K562 (cell line): ENCODE measurements around the gene CERS2. TPM values are rescaled to one million over a fixed set of nuclear protein-coding genes. Genes with fewer than 3 reads are reported as not detected.

Experiments
- BHLHE40 ChIP-seq: IDR thresholded peaks from 2 replicates; pipeline ENCODE4 v1.6.1; 2011; ENCODE audit warnings: low read length, improper control_type of control experiment
- CBFA2T3 ChIP-seq: fragments of 450-650 bp; IDR thresholded peaks from 2 replicates; pipeline ENCODE4 v1.6.1; 2017
- CCAR2 ChIP-seq: fragments of 200-400 bp; formaldehyde crosslinking; IDR thresholded peaks from 2 replicates; pipeline ENCODE4 v1.6.1; 2017; ENCODE audit warnings: mild to moderate bottlenecking, low read depth, low read length
- DMBX1 ChIP-seq: fragments of 250-450 bp; sonication (Bioruptor Pico); IDR thresholded peaks from 2 replicates; pipeline ENCODE4 v1.8.0; 2022; ENCODE audit warnings: inconsistent platforms, mild to moderate bottlenecking, moderate library complexity, borderline replicate concordance
- E2F1 ChIP-seq: sonication (generic); formaldehyde crosslinking; IDR thresholded peaks from 2 replicates; pipeline ENCODE4 v1.8.1; 2023; ENCODE audit warnings: mild to moderate bottlenecking, missing genetic modification reagents, moderate library complexity
- ETV1 ChIP-seq: fragments of 450-650 bp; conservative IDR thresholded peaks from 2 replicates; pipeline ENCODE4 v1.6.1; 2016; ENCODE audit warnings: missing genetic modification characterization, control low read depth, low read depth, missing compliant biosample characterization
- ETV6 ChIP-seq, 3 experiments: fragments of 150-350 bp in 1 of 3; sonication (generic) in 1 of 3; formaldehyde crosslinking in 1 of 3; IDR thresholded peaks; 2 replicates each; pipeline versions ENCODE4 v1.6.1 to v1.8.0; 2014 to 2022; ENCODE audit warnings: borderline replicate concordance in 2 of 3, low read depth in 2 of 3, antibody characterized with exemption in 1 of 3, low read length in 1 of 3, mild to moderate bottlenecking in 1 of 3, missing genetic modification reagents in 1 of 3
- HOMEZ ChIP-seq: fragments of 250-450 bp; sonication (Bioruptor Pico); IDR thresholded peaks from 2 replicates; pipeline ENCODE4 v1.4.0; 2020; ENCODE audit warnings: mild to moderate bottlenecking, moderate library complexity
- LEF1 ChIP-seq: fragments of 450-650 bp; IDR thresholded peaks from 2 replicates; pipeline ENCODE4 v1.6.1; 2016; ENCODE audit warnings: mild to moderate bottlenecking
- MAFG ChIP-seq: fragments of 450-650 bp; conservative IDR thresholded peaks from 2 replicates; pipeline ENCODE4 v1.6.1; 2016; ENCODE audit warnings: missing genetic modification characterization, missing compliant biosample characterization
- RB1 ChIP-seq: fragments of 450-650 bp; IDR thresholded peaks from 2 replicates; pipeline ENCODE4 v1.6.1; 2017; ENCODE audit warnings: low read depth, mild to moderate bottlenecking
- RBBP5 ChIP-seq: fragments of 200-600 bp; sonication (generic); IDR thresholded peaks from 2 replicates; pipeline ENCODE4 v1.6.1; 2012; ENCODE audit warnings: borderline replicate concordance, mild to moderate bottlenecking, low read length, control low read depth, inconsistent platforms; ENCODE audit not compliant: insufficient read depth, poor library complexity, severe bottlenecking
- RCOR1 ChIP-seq, 2 experiments: IDR thresholded peaks; 2 replicates each; pipeline ENCODE4 v1.6.1; 2012; ENCODE audit warnings: low read depth in 2 of 2, low read length in 2 of 2, borderline replicate concordance in 1 of 2, improper control_type of control experiment in 1 of 2
- RUNX1 ChIP-seq: sonication (generic); IDR thresholded peaks from 2 replicates; pipeline ENCODE4 v1.6.1; 2016; ENCODE audit warnings: antibody characterized with exemption, low read depth
- SMC3 ChIP-seq: conservative IDR thresholded peaks from 2 replicates; pipeline ENCODE4 v1.6.1; 2011; ENCODE audit warnings: low read depth, low read length, improper control_type of control experiment; ENCODE audit not compliant: insufficient read depth
- SRF ChIP-seq, 2 experiments: fragments of 250-450, 450-650 bp in 1 of 2; sonication (Bioruptor Pico) in 1 of 2; sonication (generic) in 1 of 2; formaldehyde crosslinking; IDR thresholded peaks; 2 replicates each; pipeline versions ENCODE4 v1.5.0 to v1.5.1; 2020 to 2022; ENCODE audit warnings: mild to moderate bottlenecking in 1 of 2, missing genetic modification reagents in 1 of 2
- SUPT5H ChIP-seq: fragments of 450-650 bp; IDR thresholded peaks from 2 replicates; pipeline ENCODE4 v1.6.1; 2016
- TARDBP ChIP-seq: fragments of 450-650 bp; IDR thresholded peaks from 2 replicates; pipeline ENCODE4 v1.6.1; 2016
- ZFP36 ChIP-seq: fragments of 150-350 bp; IDR thresholded peaks from 2 replicates; pipeline ENCODE4 v1.6.1; 2018; ENCODE audit warnings: low read length, low read depth; ENCODE audit not compliant: partially characterized antibody
- polyA plus RNA-seq, 8 experiments: library from polyadenylated mRNA; depleted of rRNA in 4 of 8; stranded (reverse) in 5 of 8; unstranded in 3 of 8; fragments of >200 nt; fragmentation: Nextera tagmentation in 2 of 8; fragmentation: Illumina TruSeq in 1 of 8; extraction: Ambion mirVana in 2 of 8; extraction: Trizol in 1 of 8; gene quantifications; 2 replicates each; pipeline versions ENCODE4 v1.2.1 to v1.2.3, GENCODE V29; 2011 to 2014; ENCODE audit warnings: inconsistent platforms in 1 of 8, missing spikeins in 1 of 8
- total RNA-seq, 7 experiments: library from RNA; depleted of rRNA in 6 of 7; stranded (reverse); fragments of >200 nt in 6 of 7; fragmentation: Illumina TruSeq in 2 of 7; extraction: Trizol in 2 of 7; gene quantifications; 2 replicates each; pipeline versions ENCODE4 v1.2.1 to v1.2.3, GENCODE V29; 2011 to 2021; ENCODE audit warnings: low replicate concordance in 1 of 7
- TF ChIP-seq, protein P1 (sequence below): fragments of 250-450 bp; sonication (Bioruptor Pico); IDR thresholded peaks from 2 replicates; pipeline ENCODE4 v1.5.0; 2021

The CERS2 gene
- total and polyA plus RNA-seq, 9 of the 15 experiments (the other 6 are each of a cell fraction or from before 2014, with no cell fraction given) = 23.4 to 295 (median 132) TPM

GRCh38 chr1:151006327-151007052 lies 31.9 kb upstream of the CERS2 start, which contains the start of gene MINDY1 (continued):
- TF ChIP-seq ETV1 (tag) (peak; percentile 47; the same call in 1 of the 2 replicates), TARDBP (no peak), SMC3 (0 out of 2 replicates have a peak, but pooled peaks have one; percentile 36), BHLHE40 (no peak; the same call in 1 of the 2 replicates), LEF1 (no peak), SRF (CRISPR knock-in tag; IDR thresholded peaks at IDR 0.05) (peak in 1 of 2 experiments; percentile 76; a peak in 1 of 4 replicates), MAFG (no peak), SUPT5H (peak; percentile 43; the same call in 1 of the 2 replicates), CBFA2T3 (no peak), RCOR1 (IDR thresholded peaks at IDR 0.05; ENCODE audit: borderline replicate concordance in 1 of 2, low read depth in 2 of 2, low read length in 2 of 2) (peak in 1 of 2 experiments; percentile 59; a peak in 2 of 4 replicates), DMBX1 (CRISPR knock-in tag) (0 out of 2 replicates have a peak, but pooled peaks have one; percentile 18), RB1 (0 out of 2 replicates have a peak, but pooled peaks have one; percentile 41), ETV6 (IDR thresholded peaks at IDR 0.05; ENCODE audit: borderline replicate concordance in 1 of 2, low read depth in 2 of 2, low read length in 1 of 2) (no peak), ETV6 (CRISPR knock-in tag; IDR thresholded peaks at IDR 0.05; ENCODE audit: borderline replicate concordance) (no peak), E2F1 (CRISPR knock-in tag) (0 out of 2 replicates have a peak, but pooled peaks have one; percentile 58), ZFP36 (peak; percentile 5), RUNX1 (no peak), RBBP5 (peak; percentile 42), CCAR2 (no peak), HOMEZ (CRISPR knock-in tag) (no peak)
- TF ChIP-seq, protein P1, sequence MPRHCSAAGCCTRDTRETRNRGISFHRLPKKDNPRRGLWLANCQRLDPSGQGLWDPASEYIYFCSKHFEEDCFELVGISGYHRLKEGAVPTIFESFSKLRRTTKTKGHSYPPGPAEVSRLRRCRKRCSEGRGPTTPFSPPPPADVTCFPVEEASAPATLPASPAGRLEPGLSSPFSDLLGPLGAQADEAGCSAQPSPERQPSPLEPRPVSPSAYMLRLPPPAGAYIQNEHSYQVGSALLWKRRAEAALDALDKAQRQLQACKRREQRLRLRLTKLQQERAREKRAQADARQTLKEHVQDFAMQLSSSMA (CRISPR knock-in tag) = no peak
